Dedifferentiated amniotic fluid mesenchymal stem cell (primary cell): Measurements from ENCODE around the gene FEZ2.
A peak's percentile ranks its signal among the peaks of the same experiment; 100 is the strongest.

ENCODE experiments used
- DNase-seq: peaks from one replicate; pipeline ENCODE4 v3.0.0-alpha.2; 2016; ENCODE audit errors: extremely low spot score

Gene FEZ2

DNA sequence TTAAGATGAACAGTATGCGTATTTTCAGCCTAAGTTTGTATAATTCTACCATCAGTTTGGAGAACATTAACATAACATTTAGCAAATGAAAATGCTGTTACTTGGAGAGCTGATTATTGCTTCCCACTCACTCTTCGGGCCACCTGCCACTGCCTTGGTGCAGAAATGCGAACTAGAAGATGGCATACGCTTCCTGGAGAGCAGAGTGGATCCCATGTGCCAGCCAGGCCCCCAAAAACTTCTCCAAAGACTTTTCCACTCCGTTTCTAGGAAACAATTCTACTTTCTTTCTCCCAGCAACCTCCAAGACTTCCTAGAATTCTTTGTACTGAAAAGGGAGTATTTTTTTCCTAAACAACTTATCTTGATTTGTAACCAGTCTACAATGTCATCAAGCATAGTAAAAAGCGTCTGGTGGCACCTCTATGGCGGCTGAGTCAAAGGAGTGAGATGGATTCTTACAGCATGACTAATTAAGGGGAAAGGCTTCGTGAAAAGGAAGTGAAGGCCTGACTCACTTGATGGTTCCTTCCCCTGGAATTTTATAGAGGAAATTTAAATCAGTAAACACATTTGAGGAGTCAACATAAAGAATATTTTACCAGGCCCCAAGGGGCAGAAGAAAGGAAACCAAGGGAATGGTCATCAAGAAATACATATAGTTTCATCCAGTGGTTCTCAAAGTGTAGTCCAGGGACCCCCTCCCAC lies 36.6 kb downstream of the FEZ2 start:
- DNase-seq: peak; percentile 77

DNA sequence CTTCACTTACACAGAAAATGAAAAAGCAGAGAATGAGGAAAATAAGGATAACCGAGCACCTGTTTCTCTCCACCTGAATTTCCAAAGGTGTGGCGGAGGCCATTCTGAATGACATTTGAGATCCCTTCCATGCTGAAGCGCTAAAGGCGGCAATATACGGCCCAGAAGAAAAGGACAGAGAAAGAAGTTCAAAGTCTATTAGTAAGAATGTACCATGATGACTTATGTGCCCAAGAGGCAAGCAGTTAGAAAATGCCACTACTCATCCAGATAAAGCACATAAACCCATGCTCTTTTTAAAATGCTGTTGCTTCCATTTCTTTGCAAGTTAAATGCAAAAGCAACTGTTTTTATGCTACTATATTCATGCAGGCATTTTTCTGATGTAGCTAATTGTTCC lies 37.2 kb downstream of the FEZ2 start:
- DNase-seq: no peak

DNA sequence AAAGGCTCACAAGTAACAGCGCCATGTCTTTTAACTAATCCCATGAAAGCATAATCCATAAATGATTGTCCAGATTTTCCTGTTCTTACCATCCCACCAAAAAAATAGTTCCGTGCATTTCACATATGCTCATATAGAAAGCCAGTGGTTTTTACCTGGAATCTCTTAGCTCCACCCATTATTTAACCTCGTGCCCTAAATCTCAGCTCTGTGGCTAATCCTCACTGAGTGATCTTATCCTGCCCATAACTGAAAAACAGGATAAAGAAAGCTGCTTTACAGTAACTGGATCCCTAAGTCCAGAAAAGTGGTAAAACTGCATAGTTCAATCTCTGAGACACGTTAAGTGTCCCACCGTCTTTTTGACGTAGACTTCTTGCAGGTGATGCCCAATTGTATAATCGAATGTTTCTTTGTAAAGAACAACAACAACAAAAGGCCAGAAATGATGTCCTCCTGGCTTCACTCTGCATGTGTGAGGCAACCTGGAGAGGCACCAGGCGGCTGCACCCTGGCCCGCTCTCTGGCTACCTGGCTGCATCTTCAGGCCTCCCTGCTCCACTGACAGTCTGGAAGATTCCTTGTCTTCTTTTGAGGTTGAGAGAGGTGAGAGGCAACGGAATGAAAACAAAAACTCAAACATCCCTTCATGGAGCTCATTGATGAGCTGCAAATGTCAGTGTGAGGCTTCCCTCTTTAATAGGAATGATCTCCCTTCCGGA lies 38.6 kb downstream of the FEZ2 start:
- DNase-seq: no peak

DNA sequence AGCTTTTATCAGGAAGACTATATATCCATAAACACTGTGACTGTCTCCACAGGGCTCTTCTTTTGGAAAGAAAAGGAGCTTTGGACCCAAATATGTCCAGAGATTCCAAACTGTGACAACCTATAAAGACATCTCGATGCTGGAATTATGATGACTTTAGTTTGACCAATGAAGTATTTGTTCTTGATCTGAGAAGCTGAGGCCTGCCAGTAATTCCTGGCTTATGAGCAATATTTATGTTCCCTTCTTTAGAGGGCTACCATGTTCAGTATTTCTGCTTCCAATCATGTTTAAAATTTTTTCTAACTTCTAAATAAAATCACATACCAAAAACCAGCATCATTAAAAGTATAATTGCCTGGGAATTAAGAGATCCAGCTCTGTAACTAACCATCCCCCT lies 41.1 kb downstream of the FEZ2 start:
- peak; percentile 33 for DNase-seq

DNA sequence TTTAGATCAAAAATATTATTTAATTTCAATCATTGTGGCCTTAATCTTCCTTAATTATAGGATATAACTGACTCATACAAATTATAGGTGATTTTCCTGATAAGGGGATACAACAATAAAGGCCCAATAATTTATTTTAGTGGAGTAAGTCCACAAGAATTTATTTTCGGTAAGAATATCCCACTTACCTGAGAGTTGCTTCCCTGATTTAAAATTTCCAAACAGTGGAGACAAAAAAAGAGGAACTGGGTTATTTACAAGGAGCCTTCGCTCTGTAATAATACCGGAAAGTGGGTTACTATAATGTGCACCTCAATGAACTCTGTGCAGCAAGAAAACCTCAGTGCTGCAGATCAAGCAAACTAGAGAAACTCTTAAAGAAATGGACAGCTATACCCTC lies 42.2 kb downstream of the FEZ2 start:
- DNase-seq: no peak

DNA sequence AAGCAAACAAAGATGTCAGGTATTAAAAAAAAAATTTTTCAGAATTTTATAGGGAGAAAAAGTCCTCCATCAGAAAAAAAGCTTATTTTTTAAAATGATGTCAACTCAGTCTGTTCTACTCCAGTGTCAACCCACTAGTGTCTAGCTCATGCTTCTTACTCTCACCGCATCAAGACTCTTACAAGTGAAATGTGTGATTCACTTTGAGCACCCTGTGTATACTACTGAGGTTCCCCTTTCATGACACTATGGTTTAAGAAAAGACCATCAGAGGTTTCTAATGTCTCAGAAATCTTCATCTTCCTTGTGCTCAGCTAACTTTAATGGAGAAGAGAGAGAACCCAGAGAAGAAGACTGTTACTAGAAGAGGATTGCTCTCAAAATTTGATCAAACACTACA lies 43.4 kb downstream of the FEZ2 start:
- DNase-seq: no peak

DNA sequence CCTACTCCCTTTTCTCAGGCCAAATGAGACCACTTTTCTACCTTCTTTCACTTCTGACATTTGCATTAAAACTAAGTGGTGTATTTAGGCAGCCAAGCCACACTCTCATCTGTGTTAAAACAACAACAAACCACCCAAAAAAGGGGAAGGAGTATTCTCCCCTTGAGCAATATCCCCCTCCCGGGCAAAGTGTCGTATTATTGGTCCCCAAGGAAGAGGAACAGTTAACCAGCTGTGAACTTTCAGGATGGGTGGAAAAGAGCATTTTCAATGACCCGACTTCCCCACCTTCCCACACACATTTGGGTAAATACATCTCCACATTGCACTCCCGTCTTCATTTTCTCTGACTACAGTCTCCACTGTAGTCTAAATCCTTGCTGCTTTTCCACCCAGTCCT lies 44.3 kb downstream of the FEZ2 start:
- DNase-seq: no peak

DNA sequence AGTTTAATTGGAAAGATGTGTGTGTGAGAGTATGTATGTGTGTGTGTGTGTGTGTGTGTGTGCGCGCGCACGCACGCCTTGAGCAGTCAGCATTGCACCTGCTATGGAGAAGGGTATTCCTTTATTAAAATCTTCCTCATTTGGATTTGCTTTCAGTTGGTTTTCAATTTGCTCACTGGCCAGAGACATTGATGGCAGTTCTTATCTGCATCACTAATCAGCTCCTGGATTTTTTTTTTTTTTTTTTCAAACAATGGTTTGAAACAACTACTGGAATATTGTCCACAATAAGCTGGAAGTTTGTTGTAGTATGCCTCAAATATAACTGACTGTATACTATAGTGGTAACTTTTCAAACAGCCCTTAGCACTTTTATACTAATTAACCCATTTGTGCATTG lies 48.0 kb downstream of the FEZ2 start:
- DNase-seq: no peak

DNA sequence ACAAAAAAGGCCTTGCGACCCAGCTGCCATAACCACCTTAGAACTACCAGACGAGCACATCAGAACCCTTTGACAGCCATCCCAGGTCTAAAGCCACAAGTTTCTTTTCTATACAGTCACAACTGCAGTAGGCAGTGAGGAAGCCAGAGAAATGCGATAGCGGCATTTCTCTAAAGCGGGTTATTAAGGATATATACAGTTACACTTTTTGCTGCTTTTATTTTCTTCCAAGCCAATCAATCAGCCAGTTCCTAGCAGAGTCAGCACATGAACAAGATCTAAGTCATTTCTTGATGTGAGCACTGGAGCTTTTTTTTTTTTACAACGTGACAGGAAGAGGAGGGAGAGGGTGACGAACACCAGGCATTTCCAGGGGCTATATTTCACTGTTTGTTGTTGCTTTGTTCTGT lies 48.8 kb downstream of the FEZ2 start:
- DNase-seq: no peak

DNA sequence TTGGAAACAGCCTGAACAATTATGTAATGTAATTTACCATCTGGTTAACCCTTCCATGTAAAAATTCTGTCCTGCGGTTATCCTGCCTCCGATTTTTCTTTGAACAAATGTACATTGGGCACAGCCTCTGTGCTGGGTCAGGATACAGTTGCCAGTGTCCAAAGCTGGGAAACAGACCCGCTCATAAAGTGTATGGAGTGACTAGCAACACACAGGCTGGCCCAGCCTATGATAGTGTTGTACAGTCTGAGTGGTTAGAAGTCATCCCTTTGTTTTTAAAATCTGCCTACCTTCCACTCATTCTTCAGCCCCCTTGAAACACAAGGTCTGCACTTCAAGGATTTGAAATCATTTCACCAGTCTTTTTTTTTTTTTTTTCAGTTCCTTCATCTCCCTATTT lies 50.1 kb downstream of the FEZ2 start:
- DNase-seq: no peak

DNA sequence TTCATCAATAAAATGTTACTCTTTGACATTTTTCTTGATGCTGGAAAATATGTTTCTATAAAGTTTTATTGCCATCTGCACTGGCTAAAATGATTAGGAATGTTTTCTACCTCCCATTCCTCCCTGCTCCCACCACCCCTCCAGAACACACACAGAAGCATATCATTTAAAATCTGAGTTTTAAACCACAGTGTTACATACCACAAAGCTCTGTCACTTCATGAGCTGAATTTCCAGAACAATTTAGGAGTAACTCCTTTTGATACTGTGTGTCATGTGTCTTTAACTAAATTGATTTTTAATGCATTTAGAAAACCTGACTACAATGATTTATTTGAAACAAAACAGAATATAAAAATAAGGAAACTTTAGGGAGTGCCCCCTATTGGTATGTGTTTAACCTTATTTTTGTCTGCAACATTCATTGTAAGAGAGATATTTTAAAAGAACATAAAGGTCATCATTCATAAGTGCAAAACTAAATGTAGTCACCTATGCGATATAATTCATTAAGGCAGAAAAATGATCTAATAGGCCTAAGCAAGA lies 52.0 kb downstream of the FEZ2 start:
- DNase-seq: no peak

DNA sequence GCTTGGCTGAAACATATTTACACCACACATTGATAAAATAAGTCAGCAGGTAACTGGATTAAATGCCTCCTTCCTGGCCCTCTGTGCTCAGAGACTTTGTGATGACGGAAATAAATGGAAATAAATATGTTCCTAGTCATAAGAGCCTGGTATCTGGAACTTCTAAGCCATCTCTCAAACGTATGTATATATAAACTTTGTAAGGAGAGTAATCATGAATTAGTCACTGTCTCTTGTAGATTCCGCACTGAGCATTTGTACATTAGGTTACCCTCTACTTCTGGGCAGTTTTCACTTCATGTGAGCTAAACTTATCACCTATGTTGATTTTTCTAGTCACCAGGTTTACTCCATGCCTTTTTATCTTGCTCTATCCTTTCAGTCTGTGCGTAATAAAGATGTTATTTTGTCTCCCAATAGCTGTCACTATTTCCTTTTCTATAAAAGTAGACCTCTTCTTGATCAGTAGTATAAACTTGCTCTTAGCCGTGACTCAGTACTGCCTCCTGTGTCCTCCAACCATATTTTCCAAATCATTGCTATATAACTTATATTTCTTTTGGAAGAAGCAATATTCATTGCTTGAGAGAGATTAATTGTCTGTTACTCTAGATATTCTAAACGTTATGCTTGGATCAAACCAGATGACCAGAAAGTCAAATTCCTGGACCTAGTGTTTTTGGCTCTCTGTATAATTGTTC lies 53.2 kb downstream of the FEZ2 start:
- DNase-seq: no peak

DNA sequence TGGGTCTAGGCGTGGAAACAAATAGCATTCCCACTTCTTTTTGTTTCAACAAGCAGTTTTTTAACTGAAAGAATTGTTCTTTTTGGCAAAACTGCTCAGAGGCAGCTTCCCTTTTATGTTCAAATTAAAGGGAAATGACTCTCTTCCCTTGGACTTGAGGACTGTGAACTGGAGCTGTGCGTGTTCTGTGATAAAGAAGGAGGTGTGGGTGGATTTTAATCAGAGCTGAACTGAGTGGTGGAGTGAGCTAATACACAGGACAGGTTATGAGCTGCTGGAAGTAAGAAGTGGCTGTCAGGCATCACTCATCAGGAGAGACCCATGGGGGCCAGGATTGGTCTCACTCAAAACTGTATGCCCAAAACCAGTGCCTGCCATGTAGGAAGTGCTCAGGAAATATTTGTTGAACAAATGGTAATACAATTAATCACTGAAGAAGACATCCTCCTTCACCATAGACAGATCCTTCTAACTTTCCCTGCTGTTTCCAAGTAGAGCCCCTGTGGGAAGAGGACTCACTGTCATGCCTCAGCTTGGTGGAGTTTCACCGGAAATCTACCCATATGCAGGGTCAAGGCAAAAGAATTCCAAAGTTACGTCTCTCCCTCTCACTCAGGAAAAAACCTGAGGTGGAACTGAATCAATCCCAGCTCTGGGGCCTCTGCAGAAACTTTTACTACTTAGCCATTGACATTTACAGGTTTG lies 55.9 kb downstream of the FEZ2 start:
- no peak for DNase-seq

DNA sequence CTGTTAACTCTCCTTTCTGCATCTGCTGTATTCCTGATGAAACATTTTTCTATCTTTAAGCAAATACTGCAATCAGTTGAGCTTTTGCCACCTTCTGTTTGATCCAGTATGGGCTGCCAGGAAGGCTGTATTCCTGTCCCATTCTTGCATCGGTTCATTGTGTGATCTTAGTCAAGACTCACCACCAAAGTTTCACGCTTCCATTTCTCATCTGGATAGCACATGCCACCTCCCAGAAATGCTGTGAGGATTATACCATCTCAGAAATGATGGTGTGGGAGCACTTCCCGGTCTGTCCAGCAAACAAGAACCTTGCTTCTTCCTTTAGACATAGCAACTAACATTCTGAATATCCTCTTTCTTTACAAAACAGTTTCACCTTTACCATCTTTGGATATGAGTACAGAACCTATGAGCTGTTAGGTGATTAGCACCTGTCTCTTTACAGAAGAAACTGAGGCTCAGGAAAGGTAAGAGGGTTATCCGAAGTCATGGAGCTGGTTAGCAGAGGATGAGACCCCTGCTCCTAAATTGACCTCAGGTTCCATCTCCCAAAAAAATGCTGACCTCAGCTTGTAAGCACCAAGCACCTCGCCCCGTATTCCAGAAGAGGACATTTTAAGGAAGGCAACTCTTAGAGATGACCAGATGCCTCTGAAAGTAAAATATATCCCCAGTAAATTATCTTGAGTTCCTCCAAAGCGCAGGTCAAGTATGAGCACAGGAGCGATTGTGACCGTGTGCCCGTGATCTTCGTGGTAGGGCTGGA lies 56.8 kb downstream of the FEZ2 start:
- no peak for DNase-seq

DNA sequence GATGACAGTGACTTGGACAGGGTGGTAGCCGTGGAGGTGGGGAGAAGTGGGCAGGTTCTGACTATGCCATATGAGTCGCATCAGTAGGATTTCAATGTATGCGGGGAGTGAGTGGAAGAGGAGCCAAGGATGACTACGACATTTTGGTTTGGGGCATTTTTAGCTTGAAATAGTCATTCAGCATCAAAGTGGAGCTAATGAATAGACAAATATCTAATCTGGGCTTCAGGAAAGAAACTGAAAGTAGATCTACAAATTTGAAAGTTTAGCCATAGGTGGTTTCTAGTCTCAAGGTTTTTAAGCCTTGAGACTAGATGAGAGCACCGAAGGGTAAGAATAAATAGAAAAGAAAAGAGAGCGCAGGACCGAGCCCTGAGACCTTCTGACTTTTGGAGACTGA lies 58.3 kb downstream of the FEZ2 start:
- DNase-seq: no peak

DNA sequence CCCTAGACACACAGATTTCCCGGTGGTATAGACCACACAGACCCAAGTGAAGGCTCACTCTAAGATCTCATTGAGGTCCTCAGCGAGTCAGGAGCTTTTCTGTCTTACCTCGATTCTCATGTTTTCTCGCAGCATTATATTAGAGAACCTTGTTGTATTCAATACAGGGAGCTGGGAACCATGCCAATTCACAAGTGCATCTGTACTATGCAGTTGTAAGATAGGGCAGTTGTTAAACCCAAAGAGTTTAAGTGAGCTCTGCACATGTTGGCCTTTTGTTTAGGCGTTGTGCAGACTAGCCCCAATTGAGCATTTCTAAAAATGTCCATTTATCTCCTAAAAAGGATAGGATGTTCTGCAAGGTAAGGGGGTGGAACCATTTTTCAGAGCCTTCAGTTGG lies 59.6 kb downstream of the FEZ2 start:
- no peak for DNase-seq

DNA sequence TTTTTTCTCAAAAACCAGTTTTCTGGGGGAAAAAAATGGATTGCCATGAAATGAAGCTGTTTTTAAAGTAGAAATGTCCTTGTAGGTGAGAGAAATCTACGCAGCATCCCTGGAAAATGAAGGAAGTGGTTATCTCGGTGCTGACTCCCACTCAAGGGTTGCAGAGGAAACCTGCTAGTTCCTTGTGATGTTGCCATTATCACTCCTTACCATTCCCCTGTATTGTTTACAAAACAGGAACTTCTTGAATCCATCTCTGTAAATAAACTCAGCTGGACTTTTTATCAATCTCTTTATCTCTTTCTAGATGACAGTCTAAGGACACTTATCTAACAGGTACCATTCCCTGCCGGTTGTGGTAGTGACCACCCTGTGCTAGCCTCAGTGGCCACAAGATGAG lies 61.2 kb downstream of the FEZ2 start:
- no peak for DNase-seq

DNA sequence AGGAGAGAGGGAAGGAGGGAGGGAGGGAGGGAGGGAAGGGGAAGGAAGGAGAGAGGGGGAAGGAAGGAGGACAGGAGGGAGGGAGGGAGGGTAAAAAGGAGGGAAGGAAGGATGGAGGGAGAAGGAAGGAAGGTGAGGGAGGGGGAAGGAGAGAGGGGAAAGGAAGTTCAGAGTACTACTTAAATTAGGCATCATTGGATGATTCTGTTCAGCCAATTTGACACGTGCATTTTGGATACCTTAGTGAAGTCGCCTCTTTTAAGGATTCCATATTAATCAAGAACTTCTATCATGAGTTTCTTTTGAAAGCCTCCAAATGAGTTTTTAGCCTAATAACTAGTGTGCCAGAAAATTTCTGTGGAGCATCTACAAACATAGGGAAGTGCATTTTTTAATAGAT lies 62.9 kb downstream of the FEZ2 start:
- no peak for DNase-seq

DNA sequence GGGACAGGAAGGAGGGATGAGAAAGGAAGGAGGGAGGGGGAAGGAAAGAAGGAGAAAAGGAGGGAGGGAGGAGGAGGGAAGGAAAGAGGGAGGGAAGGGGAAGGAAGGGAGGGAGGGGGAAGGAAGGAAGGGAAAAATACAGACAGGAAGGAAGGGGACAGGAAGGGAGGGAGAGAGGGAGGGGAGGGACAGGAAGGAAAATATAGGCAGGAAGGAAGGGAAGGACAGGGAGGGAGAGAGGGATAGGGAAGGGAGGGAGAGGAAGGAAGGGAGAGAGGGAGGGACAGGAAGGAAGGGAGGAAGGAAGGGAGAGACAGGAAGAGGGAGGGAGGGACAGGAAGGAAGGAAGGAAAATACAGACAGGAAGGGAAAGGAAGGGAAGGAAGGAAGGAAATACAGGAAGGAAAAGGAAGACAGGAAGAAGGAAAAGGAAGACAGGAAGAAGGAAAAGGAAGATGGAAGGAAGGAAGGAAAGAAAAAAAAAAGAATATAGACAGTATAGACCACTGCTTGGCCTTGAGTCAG lies 63.6 kb downstream of the FEZ2 start:
- DNase-seq: no peak

DNA sequence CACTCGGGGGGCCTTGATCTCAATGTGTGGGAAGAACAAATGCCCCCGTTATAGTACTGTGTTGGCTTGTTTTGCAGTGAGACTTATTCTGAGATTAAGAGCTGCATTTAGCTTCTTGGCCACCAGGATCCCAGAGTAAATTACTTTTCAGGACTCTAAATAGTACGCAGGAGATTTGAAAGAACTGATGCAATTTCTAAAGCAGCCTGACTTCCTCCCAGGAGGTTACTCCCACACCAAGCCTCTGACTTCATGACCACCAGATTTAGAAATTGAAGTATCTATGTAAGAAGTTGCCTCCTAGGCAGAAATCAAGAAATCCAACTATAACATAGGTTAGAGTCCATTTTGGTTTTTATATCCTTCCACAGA lies 67.0 kb downstream of the FEZ2 start:
- DNase-seq: peak; percentile 59
